Measurements from ENCODE around the gene RNF38.
"Not testable (repeated sequence)": the region's sequence is repeated elsewhere in the genome, so short reads cannot be mapped to it uniquely, and the experiment has no call there.

RNF38 gene

DNA sequence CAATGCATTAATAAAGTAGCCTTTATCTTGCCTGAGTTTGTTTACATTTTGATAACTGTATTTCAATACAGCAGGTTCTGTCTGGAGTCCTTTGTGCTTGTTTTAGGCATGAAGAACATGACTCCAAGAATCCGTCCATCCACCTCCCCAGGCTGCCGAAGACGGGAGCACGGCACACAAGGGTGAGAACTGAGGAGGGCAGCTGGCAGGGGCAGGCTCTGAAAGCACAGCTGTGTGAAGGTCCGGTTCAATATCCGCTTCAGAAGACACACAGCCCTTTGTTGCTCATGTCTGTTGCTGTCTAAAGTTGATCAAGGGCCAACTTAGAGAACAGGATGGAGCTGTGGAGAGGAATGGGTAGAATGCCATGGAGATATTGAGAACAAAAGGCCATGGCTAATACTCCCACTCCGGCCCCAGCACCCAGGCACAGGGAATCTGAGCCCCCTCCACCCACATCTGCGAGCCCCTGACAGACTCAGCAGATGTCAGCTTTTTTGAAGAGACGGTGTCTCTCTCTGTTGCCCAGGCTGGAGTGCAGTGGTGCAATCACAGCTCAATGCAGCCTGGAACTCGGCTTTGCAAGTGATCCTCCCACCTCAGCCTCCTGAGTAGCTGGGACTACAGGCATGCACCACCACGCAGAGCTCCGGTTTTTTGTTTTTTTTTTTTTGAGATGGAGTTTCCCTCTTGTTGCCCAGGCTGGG, 83.3 kb downstream of the RNF38 start:
- H3K9ac ChIP-seq (ENCODE audit: low read length): no peak overlapping the region
- H3K36me3 ChIP-seq (ENCODE audit: control insufficient read depth, insufficient read depth, low read length): no peaks in the 10 kb centered on the region
- no peaks in the 10 kb centered on the region for H3K27me3 ChIP-seq (ENCODE audit: control insufficient read depth, insufficient read depth, low read length)
- no peaks in the 10 kb centered on the region for H3K9me3 ChIP-seq (ENCODE audit: control insufficient read depth, insufficient read depth, low read depth, low read length)
- H3K4me1 ChIP-seq (ENCODE audit: control insufficient read depth, insufficient read depth, low read length): peaks cover 26% of the 10 kb centered on the region
- no peak overlapping the region for H3K4me3 ChIP-seq (ENCODE audit: low read depth, low read length)
- no peak overlapping the region for H3K27ac ChIP-seq (ENCODE audit: low read depth, low read length)

DNA sequence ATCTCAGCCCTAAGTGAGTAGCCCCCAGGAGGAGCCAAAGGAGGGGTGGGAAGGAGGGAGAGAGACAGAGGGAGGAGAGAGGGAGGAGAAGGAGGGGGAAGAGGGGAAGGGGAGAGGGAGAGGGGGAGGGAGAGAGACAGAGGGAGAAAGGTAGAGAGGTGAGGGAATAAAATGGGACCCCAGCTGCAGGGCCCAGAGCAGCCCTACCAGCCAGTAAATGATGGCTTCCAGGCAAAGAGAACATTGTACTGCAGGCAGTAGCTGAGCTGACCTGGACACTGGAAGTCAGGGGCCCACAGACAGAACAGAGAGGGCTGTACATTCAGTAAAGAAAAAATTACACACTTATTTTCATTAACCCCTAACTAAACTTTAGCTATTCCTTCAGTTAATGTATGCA, 84.0 kb downstream of the RNF38 start:
- Histone ChIP-seq H3K9me3 (ENCODE audit: control insufficient read depth, insufficient read depth, low read depth, low read length) (no peaks in the 10 kb centered on the region), H3K27ac (ENCODE audit: low read depth, low read length) (no peak overlapping the region), H3K9ac (ENCODE audit: low read length) (no peak overlapping the region), H3K36me3 (ENCODE audit: control insufficient read depth, insufficient read depth, low read length) (no peaks in the 10 kb centered on the region), H3K4me1 (ENCODE audit: control insufficient read depth, insufficient read depth, low read length) (peaks cover 26% of the 10 kb centered on the region), H3K27me3 (ENCODE audit: control insufficient read depth, insufficient read depth, low read length) (no peaks in the 10 kb centered on the region), H3K4me3 (ENCODE audit: low read depth, low read length) (no peak overlapping the region)

DNA sequence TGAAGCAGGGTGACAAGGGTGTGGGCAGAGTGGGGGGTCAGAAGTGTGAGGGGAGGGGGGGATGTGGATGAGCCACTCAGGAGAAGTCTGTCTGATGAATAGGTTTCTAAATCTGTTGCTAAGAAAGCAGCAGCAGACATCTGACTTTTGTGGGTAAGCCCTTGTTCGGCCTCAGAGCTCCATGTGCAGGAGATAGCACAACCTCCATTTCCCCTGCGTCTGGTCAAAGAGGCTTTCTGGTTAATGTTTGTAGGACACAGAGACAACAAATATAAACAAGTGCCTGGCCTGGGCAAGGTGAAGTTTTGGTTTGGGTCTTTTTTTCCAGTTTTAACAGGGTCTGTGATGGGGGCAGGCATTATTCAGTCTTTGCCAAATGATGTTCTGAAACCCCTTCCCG, 84.8 kb downstream of the RNF38 start:
- H3K36me3 ChIP-seq (ENCODE audit: control insufficient read depth, insufficient read depth, low read length): no peaks in the 10 kb centered on the region
- no peaks in the 10 kb centered on the region for H3K9me3 ChIP-seq (ENCODE audit: control insufficient read depth, insufficient read depth, low read depth, low read length)
- H3K9ac ChIP-seq (ENCODE audit: low read length): no peak overlapping the region
- peaks cover 26% of the 10 kb centered on the region for H3K4me1 ChIP-seq (ENCODE audit: control insufficient read depth, insufficient read depth, low read length)
- no peak overlapping the region for H3K4me3 ChIP-seq (ENCODE audit: low read depth, low read length)
- no peak overlapping the region for H3K27ac ChIP-seq (ENCODE audit: low read depth, low read length)
- no peaks in the 10 kb centered on the region for H3K27me3 ChIP-seq (ENCODE audit: control insufficient read depth, insufficient read depth, low read length)

DNA sequence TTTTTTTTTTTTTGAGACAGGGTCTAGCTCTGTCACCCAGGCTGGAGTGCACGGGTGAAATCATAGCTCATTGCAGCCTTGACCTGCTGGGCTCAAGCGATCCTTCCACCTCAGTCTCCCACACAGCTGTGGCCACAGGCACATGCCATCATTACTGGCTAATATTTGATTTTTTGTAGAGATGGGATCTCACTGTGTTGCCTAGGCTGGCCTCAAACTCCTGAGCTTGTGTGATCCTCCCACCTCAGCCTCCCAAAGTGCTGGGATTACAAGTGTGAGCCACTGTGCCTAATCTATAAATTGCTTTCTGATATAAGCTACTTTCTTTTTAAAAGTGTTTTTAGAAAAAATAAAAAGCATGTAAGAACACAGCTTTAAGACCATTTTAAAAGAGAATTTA, 85.3 kb downstream of the RNF38 start:
- Histone ChIP-seq H3K4me1 (ENCODE audit: control insufficient read depth, insufficient read depth, low read length) (peaks cover 24% of the 10 kb centered on the region), H3K27ac (ENCODE audit: low read depth, low read length) (no peak overlapping the region), H3K9ac (ENCODE audit: low read length) (no peak overlapping the region), H3K36me3 (ENCODE audit: control insufficient read depth, insufficient read depth, low read length) (no peaks in the 10 kb centered on the region), H3K4me3 (ENCODE audit: low read depth, low read length) (no peak overlapping the region), H3K27me3 (ENCODE audit: control insufficient read depth, insufficient read depth, low read length) (no peaks in the 10 kb centered on the region), H3K9me3 (ENCODE audit: control insufficient read depth, insufficient read depth, low read depth, low read length) (no peaks in the 10 kb centered on the region)

DNA sequence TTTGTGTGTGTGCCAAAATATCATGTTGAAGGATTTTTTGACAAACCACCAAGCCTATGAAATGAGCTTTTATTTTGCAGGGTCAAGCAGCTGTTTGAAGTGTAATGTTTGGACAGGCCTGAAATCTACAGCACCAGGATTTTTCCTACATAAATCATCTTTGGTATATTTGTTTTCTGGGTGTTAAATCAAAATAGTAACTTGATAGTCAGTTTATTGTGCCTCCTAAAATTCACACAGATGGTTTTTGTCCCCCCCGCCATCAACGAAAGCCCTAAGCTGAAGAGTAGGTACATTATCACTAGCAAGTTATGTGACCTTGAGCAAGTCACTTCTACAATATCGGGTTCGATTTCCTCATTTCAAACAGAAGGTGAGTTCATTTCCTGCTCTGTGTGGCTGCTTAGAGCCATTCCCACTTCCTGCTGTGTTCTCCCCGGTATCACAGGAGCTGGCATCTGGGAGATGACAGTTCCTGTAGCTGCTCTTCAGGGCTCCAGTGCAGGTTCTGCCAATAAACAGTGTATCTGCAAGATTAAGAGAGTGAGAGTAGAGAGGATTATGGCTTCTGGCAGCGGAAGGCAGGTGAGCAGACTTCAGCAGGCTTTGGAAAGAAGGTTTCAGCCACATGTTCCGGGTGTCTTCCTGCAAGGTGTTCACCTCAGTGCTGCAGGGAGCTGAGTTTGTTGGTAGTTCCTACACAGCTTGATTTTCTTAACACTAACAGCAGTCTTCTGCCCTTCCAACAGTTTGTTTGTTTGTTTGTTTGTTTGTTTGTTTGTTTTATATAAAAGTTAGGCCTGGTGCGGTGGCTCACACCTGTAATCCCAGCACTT, 93.4 kb downstream of the RNF38 start:
- Histone ChIP-seq H3K4me3 (ENCODE audit: low read depth, low read length) (no peak overlapping the region), H3K36me3 (ENCODE audit: control insufficient read depth, insufficient read depth, low read length) (no peaks in the 10 kb centered on the region), H3K9ac (ENCODE audit: low read length) (no peak overlapping the region), H3K27me3 (ENCODE audit: control insufficient read depth, insufficient read depth, low read length) (no peaks in the 10 kb centered on the region), H3K9me3 (ENCODE audit: control insufficient read depth, insufficient read depth, low read depth, low read length) (no peaks in the 10 kb centered on the region), H3K27ac (ENCODE audit: low read depth, low read length) (no peak overlapping the region), H3K4me1 (ENCODE audit: control insufficient read depth, insufficient read depth, low read length) (no peaks in the 10 kb centered on the region)

DNA sequence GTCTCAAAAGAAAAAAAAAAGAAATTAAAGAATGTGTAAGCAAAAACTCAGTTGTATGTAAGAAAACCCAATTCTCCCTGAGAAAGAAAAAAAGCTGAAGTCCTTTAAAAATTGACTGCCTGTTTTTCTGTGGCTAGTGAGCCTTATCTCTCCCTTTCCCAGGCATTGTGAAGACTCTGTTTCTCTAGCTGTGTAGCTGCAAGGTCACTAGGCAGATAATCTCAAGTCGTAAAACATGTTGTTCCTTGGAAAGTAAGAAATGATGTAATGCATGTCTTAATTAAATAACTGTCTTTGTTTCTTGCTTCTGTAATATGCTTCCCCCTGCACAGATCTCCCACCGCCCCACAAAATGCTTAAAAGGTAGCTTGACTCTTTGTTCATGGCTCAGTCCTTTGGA, 95.7 kb downstream of the RNF38 start:
- H3K4me1 ChIP-seq (ENCODE audit: control insufficient read depth, insufficient read depth, low read length); H3K27me3 ChIP-seq (ENCODE audit: control insufficient read depth, insufficient read depth, low read length); H3K9me3 ChIP-seq (ENCODE audit: control insufficient read depth, insufficient read depth, low read depth, low read length); H3K4me3 ChIP-seq (ENCODE audit: low read depth, low read length); H3K36me3 ChIP-seq (ENCODE audit: control insufficient read depth, insufficient read depth, low read length); H3K9ac ChIP-seq (ENCODE audit: low read length); H3K27ac ChIP-seq (ENCODE audit: low read depth, low read length): not testable (repeated sequence)

DNA sequence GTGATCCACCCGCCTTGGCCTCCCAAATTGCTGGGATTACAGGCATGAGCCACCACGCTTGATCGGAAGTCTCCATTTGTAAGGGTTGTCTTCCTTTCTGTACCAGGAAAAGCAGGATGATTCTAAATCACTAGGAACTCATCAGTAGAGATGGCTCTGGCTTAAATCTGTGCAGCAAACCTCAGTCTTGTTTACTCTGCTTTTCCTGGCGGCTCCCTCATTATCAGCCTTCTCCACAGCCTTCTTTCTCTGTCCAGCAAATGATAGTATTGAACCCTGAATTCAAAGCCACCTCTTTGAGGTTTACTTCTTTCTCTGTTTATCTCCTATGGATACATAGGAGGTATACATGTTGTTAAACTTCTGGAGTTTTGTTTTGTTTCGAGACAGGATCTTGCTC, 98.8 kb downstream of the RNF38 start:
- H3K4me3 ChIP-seq (ENCODE audit: low read depth, low read length): no peak overlapping the region
- H3K27me3 ChIP-seq (ENCODE audit: control insufficient read depth, insufficient read depth, low read length): no peaks in the 10 kb centered on the region
- H3K4me1 ChIP-seq (ENCODE audit: control insufficient read depth, insufficient read depth, low read length): peaks cover 7% of the 10 kb centered on the region; the same call in 1 of the 2 replicates
- H3K27ac ChIP-seq (ENCODE audit: low read depth, low read length): no peak overlapping the region
- H3K9me3 ChIP-seq (ENCODE audit: control insufficient read depth, insufficient read depth, low read depth, low read length): no peaks in the 10 kb centered on the region
- no peak overlapping the region for H3K9ac ChIP-seq (ENCODE audit: low read length)
- H3K36me3 ChIP-seq (ENCODE audit: control insufficient read depth, insufficient read depth, low read length): no peaks in the 10 kb centered on the region

DNA sequence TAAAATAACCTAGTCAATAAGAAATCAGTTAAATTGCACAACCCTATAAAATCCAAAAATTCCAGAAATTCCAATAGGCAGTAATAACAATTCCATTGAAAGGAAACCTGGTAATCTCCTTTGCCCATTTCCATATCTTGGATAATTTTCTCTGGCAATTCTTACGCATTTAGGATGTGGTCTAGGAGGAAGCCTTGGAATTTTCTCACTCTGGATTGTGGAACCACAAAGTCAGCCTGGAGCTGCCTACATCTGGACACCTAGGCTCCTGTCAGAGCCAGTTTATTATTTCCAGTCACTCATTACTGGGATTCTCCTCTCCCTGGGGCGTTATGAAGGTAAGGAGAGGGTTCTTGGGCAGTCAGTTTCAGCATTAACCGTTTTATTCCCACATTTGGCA, 101.5 kb downstream of the RNF38 start:
- Histone ChIP-seq H3K36me3 (ENCODE audit: control insufficient read depth, insufficient read depth, low read length) (no peaks in the 10 kb centered on the region; the same call in 1 of the 2 replicates), H3K9me3 (ENCODE audit: control insufficient read depth, insufficient read depth, low read depth, low read length) (no peaks in the 10 kb centered on the region), H3K27ac (ENCODE audit: low read depth, low read length) (no peak overlapping the region), H3K4me3 (ENCODE audit: low read depth, low read length) (no peak overlapping the region), H3K9ac (ENCODE audit: low read length) (no peak overlapping the region), H3K27me3 (ENCODE audit: control insufficient read depth, insufficient read depth, low read length) (no peaks in the 10 kb centered on the region), H3K4me1 (ENCODE audit: control insufficient read depth, insufficient read depth, low read length) (peaks cover 7% of the 10 kb centered on the region; the same call in 1 of the 2 replicates)

DNA sequence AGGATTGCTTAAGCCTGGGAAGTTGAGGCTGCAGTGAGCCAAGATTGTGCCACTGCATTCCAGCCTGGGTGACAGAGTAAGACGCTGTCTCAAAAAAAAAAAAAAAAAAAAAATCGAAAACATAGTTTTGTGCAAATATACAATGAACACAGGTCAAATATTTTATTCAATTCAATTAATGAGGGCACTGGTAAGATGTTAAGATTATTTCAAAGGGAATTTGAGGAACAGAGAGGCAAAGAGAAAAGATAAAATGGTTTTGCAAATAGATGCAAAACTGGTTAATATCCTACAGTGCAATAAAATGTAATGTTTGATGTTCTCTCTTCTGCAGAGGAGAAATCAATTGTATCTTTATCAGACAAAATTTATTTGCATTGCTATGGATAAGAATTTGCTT, 102.3 kb downstream of the RNF38 start:
- H3K9me3 ChIP-seq (ENCODE audit: control insufficient read depth, insufficient read depth, low read depth, low read length): no peaks in the 10 kb centered on the region
- no peak overlapping the region for H3K4me3 ChIP-seq (ENCODE audit: low read depth, low read length)
- no peaks in the 10 kb centered on the region; the same call in 1 of the 2 replicates for H3K36me3 ChIP-seq (ENCODE audit: control insufficient read depth, insufficient read depth, low read length)
- H3K9ac ChIP-seq (ENCODE audit: low read length): no peak overlapping the region
- no peaks in the 10 kb centered on the region for H3K27me3 ChIP-seq (ENCODE audit: control insufficient read depth, insufficient read depth, low read length)
- peaks cover 7% of the 10 kb centered on the region; the same call in 1 of the 2 replicates for H3K4me1 ChIP-seq (ENCODE audit: control insufficient read depth, insufficient read depth, low read length)
- no peak overlapping the region for H3K27ac ChIP-seq (ENCODE audit: low read depth, low read length)

DNA sequence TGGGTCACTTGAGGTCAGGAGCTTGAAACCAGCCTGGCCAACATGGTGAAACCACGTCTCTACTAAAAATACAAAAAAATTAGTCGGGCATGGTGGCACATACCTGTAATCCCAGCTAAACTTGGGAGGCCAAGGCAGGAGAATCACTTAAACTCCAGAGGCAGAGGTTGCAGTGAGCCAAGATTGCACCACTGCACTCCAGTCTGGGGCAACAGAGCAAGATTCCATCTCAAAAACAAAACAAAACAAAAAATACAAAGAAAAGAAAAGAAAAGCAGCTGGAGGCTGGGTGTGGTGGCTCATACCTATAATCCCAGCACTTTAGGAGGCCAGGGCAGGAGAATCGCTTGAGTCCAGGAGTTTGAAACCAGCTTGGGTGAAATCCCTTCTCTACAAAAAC, 105.1 kb downstream of the RNF38 start:
- not testable (repeated sequence) for H3K27ac ChIP-seq (ENCODE audit: low read depth, low read length); H3K9ac ChIP-seq (ENCODE audit: low read length); H3K4me3 ChIP-seq (ENCODE audit: low read depth, low read length); H3K27me3 ChIP-seq (ENCODE audit: control insufficient read depth, insufficient read depth, low read length); H3K36me3 ChIP-seq (ENCODE audit: control insufficient read depth, insufficient read depth, low read length); H3K9me3 ChIP-seq (ENCODE audit: control insufficient read depth, insufficient read depth, low read depth, low read length)
- peaks cover 12% of the 10 kb centered on the region for H3K4me1 ChIP-seq (ENCODE audit: control insufficient read depth, insufficient read depth, low read length)

DNA sequence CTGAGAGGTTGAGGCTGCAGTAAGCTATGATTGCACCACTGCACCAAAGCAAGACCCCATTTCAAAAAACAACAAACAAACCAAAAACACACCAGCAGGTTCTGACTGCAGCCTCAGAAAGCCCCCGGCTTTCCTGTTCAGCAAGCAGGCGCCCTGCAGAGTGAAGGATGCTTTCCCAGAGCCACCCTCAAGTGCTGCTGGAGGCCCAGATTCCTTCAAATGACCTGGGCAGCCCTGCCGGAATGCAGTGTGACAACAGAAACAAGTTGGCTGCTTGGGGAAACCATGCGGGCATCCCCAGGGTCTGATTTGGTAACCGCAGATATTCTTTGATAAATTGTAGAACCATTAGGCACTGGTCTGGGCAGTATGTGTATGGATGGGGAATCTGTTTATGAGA, 106.2 kb downstream of the RNF38 start:
- Histone ChIP-seq H3K4me3 (ENCODE audit: low read depth, low read length) (no peak overlapping the region), H3K9me3 (ENCODE audit: control insufficient read depth, insufficient read depth, low read depth, low read length) (no peaks in the 10 kb centered on the region), H3K4me1 (ENCODE audit: control insufficient read depth, insufficient read depth, low read length) (peaks cover 12% of the 10 kb centered on the region), H3K36me3 (ENCODE audit: control insufficient read depth, insufficient read depth, low read length) (no peaks in the 10 kb centered on the region; the same call in 1 of the 2 replicates), H3K27ac (ENCODE audit: low read depth, low read length) (no peak overlapping the region), H3K9ac (ENCODE audit: low read length) (no peak overlapping the region), H3K27me3 (ENCODE audit: control insufficient read depth, insufficient read depth, low read length) (no peaks in the 10 kb centered on the region)
